Upper lobe of left lung (tissue), 4 donors: ENCODE data around the gene SLC6A17.

ENCODE experiments used
- POLR2A ChIP-seq, 4 donors: fragments of 450-650 bp; IDR thresholded peaks; one replicate each; pipeline ENCODE4 v1.5.1; 2016 to 2017; ENCODE audit warnings: antibody characterized with exemption in 4 of 4, mild to moderate bottlenecking in 2 of 4
- POLR2AphosphoS5 ChIP-seq, 2 donors: sonication (generic); formaldehyde crosslinking; IDR thresholded peaks; one replicate each; pipeline ENCODE4 v1.5.1; 2017; ENCODE audit warnings: antibody characterized with exemption in 2 of 2
- TF ChIP-seq, protein P1 (sequence below), 6 experiments: fragments of 450-650 bp in 4 of 6; fragments of 200-600 bp in 2 of 6; sonication (generic) in 2 of 6; IDR thresholded peaks; one replicate each; pipeline ENCODE4 v1.5.1; 2016 to 2019; ENCODE audit warnings: antibody characterized with exemption in 6 of 6

DNA sequence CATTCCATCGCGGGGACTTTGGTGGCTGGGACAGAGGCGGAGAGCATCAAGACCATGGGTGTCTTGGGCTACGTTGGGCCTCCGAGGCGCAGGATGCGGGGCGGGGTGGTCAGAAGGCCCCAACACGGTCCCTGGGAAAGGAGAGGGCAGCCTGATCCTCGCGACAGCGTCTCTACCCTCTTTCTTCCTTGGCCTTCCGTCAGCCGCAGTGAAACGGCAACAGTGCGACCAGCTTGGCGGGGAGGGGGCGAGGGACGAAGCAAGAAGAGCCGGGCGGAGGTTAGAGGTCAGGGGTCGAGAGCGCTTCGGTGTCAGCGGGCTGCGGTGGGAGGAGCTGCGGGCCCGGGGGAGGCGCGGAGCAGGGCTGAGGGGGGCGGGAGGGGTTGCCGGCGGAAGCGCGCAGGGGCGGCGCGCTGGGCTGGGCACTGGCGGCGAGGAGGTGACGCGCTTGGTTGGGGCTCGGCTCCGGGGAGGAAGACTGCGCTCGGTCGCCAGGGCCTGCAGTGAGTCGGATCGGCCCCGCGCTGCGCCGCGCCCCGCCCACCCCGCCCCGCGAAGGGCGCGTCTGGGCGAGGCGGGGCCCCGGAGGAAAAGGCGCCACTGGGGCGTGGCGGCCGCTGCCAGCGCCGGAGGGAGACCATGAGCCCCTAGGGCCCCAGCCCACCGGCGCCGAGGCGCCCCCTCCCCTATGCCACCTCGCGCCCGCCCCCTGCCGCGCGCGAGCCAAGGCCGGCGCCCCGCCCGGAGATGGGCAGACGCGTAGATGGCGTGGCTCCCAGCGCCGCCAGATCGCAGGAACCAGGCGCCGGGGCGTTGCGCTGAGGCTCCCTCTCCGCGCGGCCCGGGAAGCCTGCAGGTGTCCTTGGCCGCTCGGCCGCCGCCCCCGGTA is 59.7 kb downstream of the SLC6A17 start, which contains the start of gene KCNC4:
- TF ChIP-seq, protein P1, sequence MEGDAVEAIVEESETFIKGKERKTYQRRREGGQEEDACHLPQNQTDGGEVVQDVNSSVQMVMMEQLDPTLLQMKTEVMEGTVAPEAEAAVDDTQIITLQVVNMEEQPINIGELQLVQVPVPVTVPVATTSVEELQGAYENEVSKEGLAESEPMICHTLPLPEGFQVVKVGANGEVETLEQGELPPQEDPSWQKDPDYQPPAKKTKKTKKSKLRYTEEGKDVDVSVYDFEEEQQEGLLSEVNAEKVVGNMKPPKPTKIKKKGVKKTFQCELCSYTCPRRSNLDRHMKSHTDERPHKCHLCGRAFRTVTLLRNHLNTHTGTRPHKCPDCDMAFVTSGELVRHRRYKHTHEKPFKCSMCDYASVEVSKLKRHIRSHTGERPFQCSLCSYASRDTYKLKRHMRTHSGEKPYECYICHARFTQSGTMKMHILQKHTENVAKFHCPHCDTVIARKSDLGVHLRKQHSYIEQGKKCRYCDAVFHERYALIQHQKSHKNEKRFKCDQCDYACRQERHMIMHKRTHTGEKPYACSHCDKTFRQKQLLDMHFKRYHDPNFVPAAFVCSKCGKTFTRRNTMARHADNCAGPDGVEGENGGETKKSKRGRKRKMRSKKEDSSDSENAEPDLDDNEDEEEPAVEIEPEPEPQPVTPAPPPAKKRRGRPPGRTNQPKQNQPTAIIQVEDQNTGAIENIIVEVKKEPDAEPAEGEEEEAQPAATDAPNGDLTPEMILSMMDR (IDR thresholded peaks at IDR 0.05) = peak in 1 of 6 experiments; percentile 21
- TF ChIP-seq POLR2AphosphoS5 (IDR thresholded peaks at IDR 0.05) = peak in 1 of 2 donors; percentile 26
- TF ChIP-seq POLR2A (IDR thresholded peaks at IDR 0.05) = peak in 1 of 4 donors; percentile 43
